GM21825 (cell line): ENCODE measurements around the gene TAPT1.

Experiments used
- ATAC-seq: cut with Tn5 transposase; IDR thresholded peaks from one replicate; pipeline ENCODE4 v1.9.1; 2021; ENCODE audit warnings: mild to moderate bottlenecking, moderate library complexity; ENCODE audit not compliant: unreplicated experiment

TAPT1 gene

GRCh38 chr4:16140231-16140878 lies 85.9 kb downstream of the TAPT1 start:
- ATAC-seq: no peak

GRCh38 chr4:16139066-16139945 lies 87.0 kb downstream of the TAPT1 start:
- no peak for ATAC-seq

- no peak for ATAC-seq
Observed at GRCh38 chr4:16136827-16137226, 89.4 kb downstream of the TAPT1 start.

- ATAC-seq: no peak
Observed at GRCh38 chr4:16136311-16136710, 90.0 kb downstream of the TAPT1 start.

- no peak for ATAC-seq
Observed at GRCh38 chr4:16133406-16133805, 92.9 kb downstream of the TAPT1 start.

- no peak for ATAC-seq
Observed at GRCh38 chr4:16131293-16131692, 95.0 kb downstream of the TAPT1 start.

- ATAC-seq: no peak
Observed at GRCh38 chr4:16129336-16129735, 96.9 kb downstream of the TAPT1 start.

- ATAC-seq: no peak
Observed at GRCh38 chr4:16126714-16127113, 99.6 kb downstream of the TAPT1 start.

GRCh38 chr4:16125571-16126445 lies 100.5 kb downstream of the TAPT1 start:
- ATAC-seq: no peak

GRCh38 chr4:16124232-16124631 lies 102.0 kb downstream of the TAPT1 start:
- no peak for ATAC-seq

GRCh38 chr4:16123356-16124084 lies 102.8 kb downstream of the TAPT1 start:
- ATAC-seq: no peak

- no peak for ATAC-seq
Observed at GRCh38 chr4:16122784-16123183, 103.5 kb downstream of the TAPT1 start.

GRCh38 chr4:16122308-16122711 lies 104.0 kb downstream of the TAPT1 start:
- ATAC-seq: no peak

- no peak for ATAC-seq
Observed at GRCh38 chr4:16120720-16121119, 105.6 kb downstream of the TAPT1 start.

GRCh38 chr4:16119981-16120380 lies 106.3 kb downstream of the TAPT1 start:
- no peak for ATAC-seq

GRCh38 chr4:16118090-16118489 lies 108.2 kb downstream of the TAPT1 start:
- no peak for ATAC-seq

- no peak for ATAC-seq
Observed at GRCh38 chr4:16117164-16117563, 109.1 kb downstream of the TAPT1 start.

- no peak for ATAC-seq
Observed at GRCh38 chr4:16116493-16116990, 109.7 kb downstream of the TAPT1 start.

- no peak for ATAC-seq
Observed at GRCh38 chr4:16116019-16116418, 110.3 kb downstream of the TAPT1 start.

- ATAC-seq: no peak
Observed at GRCh38 chr4:16114546-16114945, 111.7 kb downstream of the TAPT1 start.
